HUES64 (cell line): ENCODE results near the gene MPPED1.

Experiments used
- H3K27ac ChIP-seq: 2 replicates; pipeline ENCODE4 v1.7.0; 2013; ENCODE audit warnings: low read depth, low read length, inconsistent platforms
- H3K27me3 ChIP-seq: 2 replicates; pipeline ENCODE4 v1.6.1; 2013; ENCODE audit warnings: mild to moderate bottlenecking, low read length; ENCODE audit not compliant: insufficient read depth
- H3K36me3 ChIP-seq: 2 replicates; pipeline ENCODE4 v1.6.1; 2013; ENCODE audit warnings: mild to moderate bottlenecking, low read length; ENCODE audit not compliant: insufficient read depth
- H3K4me1 ChIP-seq: 2 replicates; pipeline ENCODE4 v1.6.1; 2013; ENCODE audit warnings: mild to moderate bottlenecking, low read length, moderate library complexity; ENCODE audit not compliant: insufficient read depth
- H3K4me3 ChIP-seq: 2 replicates; pipeline ENCODE4 v1.5.1; 2013; ENCODE audit warnings: mild to moderate bottlenecking, low read length, moderate library complexity
- H3K9ac ChIP-seq: 2 replicates; pipeline ENCODE4 v1.6.1; 2013; ENCODE audit warnings: mild to moderate bottlenecking, low read depth, low read length
- H3K9me3 ChIP-seq: 2 replicates; pipeline ENCODE4 v1.6.1; 2013; ENCODE audit warnings: low read depth, low read length; ENCODE audit not compliant: insufficient read depth
- WGBS: fragments of 150-250, 120-280 bp; methylation state at CpG from one replicate; pipeline ENCODE4 v1.1.7; 2013; ENCODE audit warnings: missing lambda C conversion rate; 5-methylcytosine and 5-hydroxymethylcytosine counted together

Gene MPPED1

DNA sequence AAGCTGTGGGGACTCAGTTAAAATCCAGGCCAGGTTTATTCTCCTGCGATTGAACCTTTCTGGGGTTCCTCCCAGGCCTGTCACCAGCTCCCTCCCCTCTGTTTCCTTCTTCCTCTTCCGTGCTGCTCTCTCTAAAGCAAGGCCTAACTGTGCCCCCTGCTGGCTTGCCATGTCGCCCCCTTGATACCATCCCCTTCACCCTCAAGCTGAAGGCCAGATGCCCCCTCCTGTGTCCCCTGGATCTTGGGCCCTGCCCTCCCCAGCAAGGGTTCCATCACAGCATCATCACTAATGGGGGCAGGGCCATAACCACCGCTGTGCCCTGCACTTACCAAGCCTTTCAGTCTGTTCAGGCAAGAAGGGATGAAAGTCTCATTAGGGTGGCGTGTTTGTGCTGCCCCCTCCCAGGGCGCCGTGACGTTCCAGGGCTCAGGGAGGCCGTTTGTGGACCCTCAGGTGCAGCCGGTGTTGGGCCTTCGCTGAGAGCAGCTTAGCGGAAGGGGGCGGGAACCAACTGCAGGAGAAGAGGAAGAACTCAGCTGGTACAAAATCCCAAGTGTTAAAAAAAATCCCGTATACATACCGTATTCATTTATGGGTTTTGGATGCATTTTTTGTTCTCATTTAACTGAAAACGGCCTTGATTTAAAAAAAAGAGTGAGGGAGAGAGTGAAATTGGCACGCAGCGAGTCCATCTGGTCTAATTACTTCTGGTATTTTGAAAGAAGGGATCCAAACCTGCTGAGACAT lies 69.9 kb downstream of the MPPED1 start:
- no peak overlapping the region for H3K27ac ChIP-seq
- no peak overlapping the region for H3K9ac ChIP-seq
- no peaks in the 10 kb centered on the region for H3K9me3 ChIP-seq
- no peaks in the 10 kb centered on the region for H3K27me3 ChIP-seq
- peaks cover 7% of the 10 kb centered on the region for H3K4me1 ChIP-seq
- WGBS, result 45% methylated on average over 18 of the region's 18 CpGs
- peak overlapping the region; percentile 32; the same call in 1 of the 2 replicates for H3K4me3 ChIP-seq
- H3K36me3 ChIP-seq, result no peaks in the 10 kb centered on the region

- Histone ChIP-seq H3K9ac (no peak overlapping the region), H3K4me1 (peaks cover 7% of the 10 kb centered on the region), H3K27ac (no peak overlapping the region), H3K36me3 (no peaks in the 10 kb centered on the region), H3K9me3 (no peaks in the 10 kb centered on the region), H3K27me3 (no peaks in the 10 kb centered on the region), H3K4me3 (no peak overlapping the region)
- WGBS, result 60% methylated on average over 8 of the region's 8 CpGs
Observed at GRCh38 chr22:43482318-43482625, 70.5 kb downstream of the MPPED1 start.

DNA sequence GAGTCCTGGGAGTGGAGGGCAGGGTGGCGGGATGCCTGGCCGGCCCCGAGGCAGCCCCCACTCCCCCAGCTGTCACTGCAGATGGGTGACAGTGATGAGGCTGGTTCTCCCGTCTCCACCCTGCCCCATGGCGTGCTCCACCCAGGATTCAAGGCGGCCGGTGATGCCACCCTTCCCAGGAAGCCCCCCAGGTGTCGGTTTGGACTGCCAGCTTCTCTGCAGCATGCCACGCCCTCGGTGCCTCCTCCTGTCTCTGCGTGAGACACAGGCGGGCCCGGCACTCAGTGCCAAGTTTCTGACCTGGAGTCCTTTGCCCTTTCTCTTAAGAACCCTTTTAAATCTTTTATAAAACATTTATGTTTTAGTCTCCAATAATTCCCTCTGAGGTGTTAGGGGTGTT lies 71.5 kb downstream of the MPPED1 start:
- Histone ChIP-seq H3K4me3 (no peak overlapping the region), H3K27ac (no peak overlapping the region), H3K9ac (no peak overlapping the region), H3K9me3 (no peaks in the 10 kb centered on the region), H3K27me3 (no peaks in the 10 kb centered on the region), H3K4me1 (peaks cover 7% of the 10 kb centered on the region), H3K36me3 (no peaks in the 10 kb centered on the region)
- WGBS, result 96% methylated on average over 12 of the region's 13 CpGs

GRCh38 chr22:43483669-43484068 lies 71.9 kb downstream of the MPPED1 start:
- no peaks in the 10 kb centered on the region for H3K9me3 ChIP-seq
- H3K4me3 ChIP-seq, result no peak overlapping the region
- no peaks in the 10 kb centered on the region for H3K36me3 ChIP-seq
- WGBS, result 92% methylated on average over 7 of the region's 7 CpGs
- no peaks in the 10 kb centered on the region for H3K27me3 ChIP-seq
- no peak overlapping the region for H3K9ac ChIP-seq
- H3K27ac ChIP-seq, result no peak overlapping the region
- peaks cover 7% of the 10 kb centered on the region for H3K4me1 ChIP-seq

- H3K9me3 ChIP-seq, result no peaks in the 10 kb centered on the region
- WGBS, result 92% methylated on average over 8 of the region's 8 CpGs
- H3K27ac ChIP-seq, result no peak overlapping the region
- H3K4me3 ChIP-seq, result no peak overlapping the region
- no peak overlapping the region for H3K9ac ChIP-seq
- H3K36me3 ChIP-seq, result no peaks in the 10 kb centered on the region
- peaks cover 7% of the 10 kb centered on the region for H3K4me1 ChIP-seq
- H3K27me3 ChIP-seq, result no peaks in the 10 kb centered on the region
Observed at GRCh38 chr22:43484227-43484626, 72.4 kb downstream of the MPPED1 start.

- no peak overlapping the region for H3K27ac ChIP-seq
- H3K9me3 ChIP-seq, result no peaks in the 10 kb centered on the region
- H3K4me3 ChIP-seq, result no peak overlapping the region
- no peaks in the 10 kb centered on the region for H3K36me3 ChIP-seq
- 84% methylated on average over 20 of the region's 20 CpGs for WGBS
- H3K9ac ChIP-seq, result no peak overlapping the region
- no peaks in the 10 kb centered on the region for H3K27me3 ChIP-seq
- peaks cover 7% of the 10 kb centered on the region for H3K4me1 ChIP-seq
Observed at GRCh38 chr22:43485502-43486089, 73.8 kb downstream of the MPPED1 start.

GRCh38 chr22:43487311-43488030 lies 75.7 kb downstream of the MPPED1 start:
- 82% methylated on average over 19 of the region's 19 CpGs for WGBS
- Histone ChIP-seq H3K27ac (no peak overlapping the region), H3K4me1 (no peaks in the 10 kb centered on the region), H3K9me3 (0 out of 2 replicates have a peak, but pooled peaks cover 2% of the 10 kb centered on the region), H3K9ac (no peak overlapping the region), H3K27me3 (no peaks in the 10 kb centered on the region), H3K36me3 (no peaks in the 10 kb centered on the region), H3K4me3 (no peak overlapping the region)

- H3K9ac ChIP-seq, result no peak overlapping the region
- WGBS, result 88% methylated on average over 25 of the region's 26 CpGs
Observed at GRCh38 chr22:43488031-43488866, 76.4 kb downstream of the MPPED1 start.

GRCh38 chr22:43488937-43489336 lies 77.1 kb downstream of the MPPED1 start:
- WGBS, result 92% methylated on average over 10 of the region's 10 CpGs
- H3K27me3 ChIP-seq, result no peaks in the 10 kb centered on the region
- no peaks in the 10 kb centered on the region for H3K4me1 ChIP-seq
- 0 out of 2 replicates have a peak, but pooled peaks cover 2% of the 10 kb centered on the region for H3K9me3 ChIP-seq
- no peak overlapping the region for H3K4me3 ChIP-seq
- no peaks in the 10 kb centered on the region for H3K36me3 ChIP-seq
- no peak overlapping the region for H3K9ac ChIP-seq
- H3K27ac ChIP-seq, result no peak overlapping the region

More at GRCh38 chr22:43488031-43488866, 76.4 kb downstream of the MPPED1 start:
- Histone ChIP-seq H3K4me3 (no peak overlapping the region), H3K4me1 (no peaks in the 10 kb centered on the region), H3K36me3 (no peaks in the 10 kb centered on the region), H3K9me3 (0 out of 2 replicates have a peak, but pooled peaks cover 2% of the 10 kb centered on the region), H3K27me3 (no peaks in the 10 kb centered on the region), H3K27ac (no peak overlapping the region)

DNA sequence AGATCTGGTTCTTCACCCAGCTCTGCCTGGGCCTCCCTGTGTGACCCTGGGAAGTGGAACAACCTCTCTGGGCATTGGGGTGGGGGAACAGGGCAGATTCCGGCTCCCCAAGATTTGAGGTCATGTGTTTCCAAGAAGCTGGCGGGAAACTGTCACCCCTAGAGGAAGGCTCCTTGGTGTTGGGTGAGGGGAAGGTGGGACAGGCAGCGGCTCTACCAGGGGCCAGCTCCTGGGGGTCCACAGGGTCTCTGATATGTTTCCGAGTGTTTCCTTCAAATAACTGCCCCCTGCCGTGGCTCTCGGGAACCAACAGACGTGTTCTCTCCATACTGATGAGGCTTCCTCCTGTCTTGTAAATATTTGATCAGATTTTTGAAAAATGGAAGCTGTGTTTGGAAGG lies 78.5 kb downstream of the MPPED1 start:
- no peak overlapping the region for H3K27ac ChIP-seq
- no peak overlapping the region for H3K4me3 ChIP-seq
- 92% methylated on average over 7 of the region's 7 CpGs for WGBS
- H3K9ac ChIP-seq, result no peak overlapping the region
- H3K4me1 ChIP-seq, result no peaks in the 10 kb centered on the region
- H3K27me3 ChIP-seq, result no peaks in the 10 kb centered on the region
- H3K36me3 ChIP-seq, result no peaks in the 10 kb centered on the region
- H3K9me3 ChIP-seq, result peaks cover 7% of the 10 kb centered on the region; the same call in 1 of the 2 replicates
